Sigmoid colon (tissue), 3 donors: ENCODE results near the gene NCOR1.

ENCODE experiments used
- CTCF ChIP-seq, 4 experiments: fragments of 450-650 bp in 3 of 4; fragments of 200-600 bp in 1 of 4; IDR thresholded peaks; one replicate each; pipeline ENCODE4 v1.5.1; 2016 to 2019; ENCODE audit warnings: antibody characterized with exemption in 4 of 4, mild to moderate bottlenecking in 3 of 4, moderate library complexity in 2 of 4
- POLR2A ChIP-seq, 2 donors: fragments of 450-650 bp; IDR thresholded peaks; one replicate each; pipeline ENCODE4 v1.6.1; 2016; ENCODE audit warnings: antibody characterized with exemption in 2 of 2, mild to moderate bottlenecking in 2 of 2, moderate library complexity in 2 of 2

DNA sequence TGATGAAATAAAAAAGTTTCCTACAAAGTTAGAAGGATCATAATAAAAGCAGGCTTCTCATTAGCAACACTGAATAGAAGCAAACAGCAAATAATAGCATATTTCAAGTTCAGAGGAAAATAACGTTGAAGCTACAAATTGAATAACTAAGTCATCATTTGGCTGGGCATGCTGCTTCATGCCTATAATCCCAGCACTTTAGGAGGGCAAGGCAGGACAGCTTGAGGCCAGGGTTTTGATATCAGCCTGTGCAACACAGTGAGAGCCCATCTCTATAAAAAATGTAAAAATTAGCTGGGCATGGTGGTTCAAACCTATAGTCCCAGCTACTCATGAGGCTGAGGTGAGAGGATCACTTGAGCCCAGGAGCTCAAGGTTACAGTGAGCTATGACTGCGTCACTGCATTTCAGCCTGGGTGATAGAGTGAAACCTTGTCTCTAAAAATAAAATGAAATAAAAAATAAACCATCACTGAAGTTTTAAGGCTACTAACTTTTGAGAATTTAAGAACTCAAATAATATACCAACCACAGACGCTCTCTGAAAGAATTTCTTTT, 25.5 kb downstream of the NCOR1 start:
- TF ChIP-seq CTCF (IDR thresholded peaks at IDR 0.05) (no peak), POLR2A (IDR thresholded peaks at IDR 0.05) (no peak)
